ENCODE results near the gene UQCC3.
A peak's percentile ranks its signal among the peaks of the same experiment; 100 is the strongest.

The UQCC3 gene, protein sequence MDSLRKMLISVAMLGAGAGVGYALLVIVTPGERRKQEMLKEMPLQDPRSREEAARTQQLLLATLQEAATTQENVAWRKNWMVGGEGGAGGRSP

GRCh38 chr11:62671608-62672389, at the start of gene UQCC3, which contains the start of gene LBHD1:
Gene UQCC3, plus strand, starts transcription at chr11:62671673. Its CDS starts 73 bp downstream, at chr11:62671746.
Gene LBHD1, minus strand, starts transcription at chr11:62672267. Its CDS starts 2,236 bp downstream, at chr11:62670031.
- no peak for TF ChIP-seq CTCF (IDR thresholded peaks at IDR 0.05; ENCODE audit: borderline replicate concordance, insufficient read depth, low read depth, low read length)
- H3K4me3 ChIP-seq (ENCODE audit: low read depth, low read length) = peak within 1 kb of the TSS; percentile 95

DNA sequence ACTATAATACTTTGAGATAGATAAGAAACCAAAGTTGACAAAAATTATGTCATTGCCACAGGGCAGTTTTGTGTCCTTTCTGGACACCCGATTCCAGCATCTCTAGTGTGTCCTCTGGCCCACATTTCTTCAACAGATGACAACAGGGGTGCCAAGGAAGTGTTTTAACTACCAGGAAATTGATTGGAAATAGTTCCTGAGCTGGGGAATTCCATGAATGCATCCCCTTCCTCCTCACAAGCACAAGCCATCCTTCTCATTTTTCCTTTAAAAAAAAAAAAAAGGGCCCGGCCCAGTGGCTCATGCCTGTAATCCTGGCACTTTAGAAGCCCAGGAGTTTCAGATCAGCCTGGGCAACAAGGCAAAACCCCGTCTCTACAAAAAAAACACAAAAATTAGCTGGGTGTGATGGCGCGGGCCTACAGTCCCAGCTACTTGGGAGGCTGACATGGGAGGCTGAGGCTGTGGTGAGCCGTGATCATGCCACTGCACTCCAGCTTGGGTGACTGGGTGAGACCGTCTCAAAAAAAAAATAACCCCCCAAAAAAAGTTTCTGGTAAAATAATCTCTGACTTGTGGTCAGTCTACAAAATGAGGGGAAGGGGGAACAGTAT, 48.9 kb upstream of the UQCC3 start:
- no peak for TF ChIP-seq CTCF (IDR thresholded peaks at IDR 0.05; ENCODE audit: borderline replicate concordance, insufficient read depth, low read depth, low read length)
- H3K4me3 ChIP-seq (ENCODE audit: low read depth, low read length) = no peak overlapping the region

- no peak for TF ChIP-seq CTCF (IDR thresholded peaks at IDR 0.05; ENCODE audit: borderline replicate concordance, insufficient read depth, low read depth, low read length)
- no peak overlapping the region for H3K4me3 ChIP-seq (ENCODE audit: low read depth, low read length)
Measured at GRCh38 chr11:62627713-62628112, 43.8 kb upstream of the UQCC3 start.

DNA sequence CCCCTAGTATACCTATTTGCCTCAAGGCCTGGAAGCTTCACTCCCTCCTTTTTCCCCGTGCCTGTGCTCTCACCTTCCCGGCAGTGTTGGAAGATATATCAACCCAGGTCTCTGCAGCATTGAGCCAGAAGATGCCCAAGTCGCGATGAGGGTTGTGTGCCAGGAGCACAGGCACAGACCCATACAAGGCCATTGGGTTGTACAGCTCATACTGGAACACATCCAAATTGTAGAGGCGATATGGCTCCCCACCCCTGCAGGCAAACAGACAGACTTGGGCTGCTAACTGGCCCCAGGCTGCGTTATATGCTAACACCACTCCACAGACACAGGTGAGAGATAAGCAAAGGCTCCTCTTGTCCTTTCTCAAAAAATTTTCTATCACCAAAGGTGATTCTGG, 39.0 kb upstream of the UQCC3 start:
- no peak for TF ChIP-seq CTCF (IDR thresholded peaks at IDR 0.05; ENCODE audit: borderline replicate concordance, insufficient read depth, low read depth, low read length)
- no peak overlapping the region for H3K4me3 ChIP-seq (ENCODE audit: low read depth, low read length)

GRCh38 chr11:62644220-62644619, 27.3 kb upstream of the UQCC3 start:
- no peak for TF ChIP-seq CTCF (IDR thresholded peaks at IDR 0.05; ENCODE audit: borderline replicate concordance, insufficient read depth, low read depth, low read length)
- H3K4me3 ChIP-seq (ENCODE audit: low read depth, low read length) = no peak overlapping the region

DNA sequence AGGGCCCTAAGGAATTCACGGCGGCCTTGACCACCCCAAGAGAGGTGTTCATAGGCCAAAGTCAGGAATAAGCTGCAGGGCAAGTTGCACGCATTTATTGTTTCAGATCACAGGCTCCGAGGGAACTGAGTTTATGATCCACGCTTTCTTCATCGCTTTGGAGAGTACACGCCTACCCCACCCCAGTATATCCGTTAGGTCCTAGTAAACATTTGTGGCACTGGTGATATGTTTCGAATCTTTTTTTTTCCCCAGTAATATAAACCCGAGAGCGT, 25.9 kb upstream of the UQCC3 start:
- no peak for TF ChIP-seq CTCF (IDR thresholded peaks at IDR 0.05; ENCODE audit: borderline replicate concordance, insufficient read depth, low read depth, low read length)
- H3K4me3 ChIP-seq (ENCODE audit: low read depth, low read length) = peak overlapping the region; percentile 91

All from GM12875 (cell line).